H9 (cell line): Measurements from ENCODE around the gene BCL2L14. TPM values are rescaled to one million over a fixed set of nuclear protein-coding genes. Genes with fewer than 3 reads are reported as not detected.

ENCODE experiments used
- DNase-seq: peaks from one replicate; pipeline ENCODE4 v3.0.0-alpha.2; 2017
- H2AFZ ChIP-seq: one replicate; pipeline ENCODE4 v1.6.1; 2013; ENCODE audit warnings: mild to moderate bottlenecking, low read length, control low read depth, moderate library complexity
- H2AK5ac ChIP-seq: 2 replicates; pipeline ENCODE4 v1.6.1; 2013; ENCODE audit warnings: low read length, control low read depth, mixed read lengths; ENCODE audit not compliant: insufficient read length
- H2BK120ac ChIP-seq: one replicate; pipeline ENCODE4 v1.6.1; 2013; ENCODE audit warnings: low read depth, mild to moderate bottlenecking, low read length, control low read depth, inconsistent platforms; ENCODE audit not compliant: poor library complexity, severe bottlenecking
- H2BK12ac ChIP-seq: 2 replicates; pipeline ENCODE4 v1.6.1; 2013; ENCODE audit warnings: low read length, control low read depth, mixed read lengths, low read depth; ENCODE audit not compliant: insufficient read length
- H2BK15ac ChIP-seq: 2 replicates; pipeline ENCODE4 v1.6.1; 2013; ENCODE audit warnings: low read depth, low read length, control low read depth
- H2BK20ac ChIP-seq: one replicate; pipeline ENCODE4 v1.6.1; 2013; ENCODE audit warnings: low read depth, mild to moderate bottlenecking, low read length, control low read depth, inconsistent platforms; ENCODE audit not compliant: poor library complexity, severe bottlenecking
- H2BK5ac ChIP-seq: 2 replicates; pipeline ENCODE4 v1.6.1; 2013; ENCODE audit warnings: low read length, control low read depth, mixed read lengths; ENCODE audit not compliant: insufficient read length
- H3K14ac ChIP-seq: 2 replicates; pipeline ENCODE4 v1.6.1; 2013; ENCODE audit warnings: low read length, control low read depth; ENCODE audit not compliant: insufficient read depth
- H3K18ac ChIP-seq: 2 replicates; pipeline ENCODE4 v1.6.1; 2013; ENCODE audit warnings: low read depth, mild to moderate bottlenecking, mixed read lengths, low read length, control low read depth; ENCODE audit not compliant: insufficient read length
- H3K23ac ChIP-seq: 2 replicates; pipeline ENCODE4 v1.6.1; 2013; ENCODE audit warnings: low read length, control low read depth, mixed read lengths, low read depth; ENCODE audit not compliant: insufficient read length
- H3K23me2 ChIP-seq: 2 replicates; pipeline ENCODE4 v1.6.1; 2013; ENCODE audit warnings: low read depth, mild to moderate bottlenecking, mixed read lengths, low read length, control low read depth; ENCODE audit not compliant: insufficient read length, poor library complexity, severe bottlenecking
- H3K27ac ChIP-seq: 2 replicates; pipeline ENCODE4 v1.5.1; 2013; ENCODE audit warnings: low read length, control low read depth, mixed read lengths, low read depth; ENCODE audit not compliant: insufficient read length
- H3K27me3 ChIP-seq: 2 replicates; pipeline ENCODE4 v1.6.1; 2013; ENCODE audit warnings: low read length, control low read depth, inconsistent platforms; ENCODE audit not compliant: insufficient read depth
- H3K4ac ChIP-seq: 2 replicates; pipeline ENCODE4 v1.6.1; 2013; ENCODE audit warnings: low read depth, mild to moderate bottlenecking, control low read depth, inconsistent platforms, low read length, moderate library complexity
- H3K4me1 ChIP-seq: 2 replicates; pipeline ENCODE4 v1.6.1; 2013; ENCODE audit warnings: low read length, control low read depth, inconsistent platforms; ENCODE audit not compliant: insufficient read depth
- H3K4me2 ChIP-seq: 2 replicates; pipeline ENCODE4 v1.6.1; 2013; ENCODE audit warnings: low read length, control low read depth, mixed read lengths; ENCODE audit not compliant: insufficient read length, insufficient read depth
- H3K56ac ChIP-seq: 2 replicates; pipeline ENCODE4 v1.6.1; 2013; ENCODE audit warnings: low read depth, mild to moderate bottlenecking, mixed read lengths, low read length, control low read depth; ENCODE audit not compliant: insufficient read length
- H3K79me1 ChIP-seq: 2 replicates; pipeline ENCODE4 v1.6.1; 2013; ENCODE audit warnings: low read depth, mild to moderate bottlenecking, moderate library complexity, low read length, control low read depth, inconsistent platforms; ENCODE audit not compliant: insufficient read depth, poor library complexity, severe bottlenecking
- H3K79me2 ChIP-seq: 2 replicates; pipeline ENCODE4 v1.6.1; 2013; ENCODE audit warnings: low read length, control low read depth, inconsistent platforms; ENCODE audit not compliant: insufficient read depth
- H3K9ac ChIP-seq: 2 replicates; pipeline ENCODE4 v1.6.1; 2013; ENCODE audit warnings: low read length, control low read depth, mixed read lengths; ENCODE audit not compliant: insufficient read length; ENCODE audit errors: extremely low read depth
- H3K9me3 ChIP-seq: one replicate; pipeline ENCODE4 v1.6.1; 2013; ENCODE audit warnings: low read depth, low read length, inconsistent platforms; ENCODE audit not compliant: control insufficient read depth
- H3T11ph ChIP-seq: one replicate; pipeline ENCODE4 v1.6.1; 2013; ENCODE audit warnings: mild to moderate bottlenecking, low read length, control low read depth, inconsistent platforms
- H4K20me1 ChIP-seq: one replicate; pipeline ENCODE4 v1.6.1; 2013; ENCODE audit not compliant: control insufficient read depth, insufficient read length, insufficient read depth
- H4K5ac ChIP-seq: 2 replicates; pipeline ENCODE4 v1.6.1; 2013; ENCODE audit warnings: low read depth, mild to moderate bottlenecking, mixed read lengths, low read length, control low read depth; ENCODE audit not compliant: insufficient read length
- H4K8ac ChIP-seq: replicated peaks from 2 replicates; pipeline ENCODE4 v1.6.1; 2013; ENCODE audit warnings: low read length, control low read depth, mixed read lengths, low read depth; ENCODE audit not compliant: insufficient read length
- H4K91ac ChIP-seq: 2 replicates; pipeline ENCODE4 v1.6.1; 2013; ENCODE audit warnings: low read depth, mild to moderate bottlenecking, moderate library complexity, mixed read lengths, low read length, control low read depth; ENCODE audit not compliant: insufficient read length
- H3K27ac Mint-ChIP-seq, 3 experiments: 2 replicates in 2 of 3; 3 replicates in 1 of 3; pipeline ENCODE4 v1.8.0; 2020 to 2021; ENCODE audit warnings: mixed read lengths in 3 of 3, mild to moderate bottlenecking in 1 of 3, moderate library complexity in 1 of 3
- H3K27me3 Mint-ChIP-seq: 2 replicates; pipeline ENCODE4 v1.8.0; 2021; ENCODE audit warnings: low read depth, mild to moderate bottlenecking, moderate library complexity, mixed read lengths
- H3K36me3 Mint-ChIP-seq, 3 experiments: 2 replicates in 2 of 3; 3 replicates in 1 of 3; pipeline ENCODE4 v1.8.0; 2020 to 2021; ENCODE audit warnings: low read depth in 3 of 3, mixed read lengths in 3 of 3; ENCODE audit not compliant: insufficient read depth in 1 of 3
- H3K4me1 Mint-ChIP-seq, 2 experiments: 2 replicates each; pipeline ENCODE4 v1.8.0; 2020; ENCODE audit warnings: mixed read lengths in 2 of 2
- H3K4me3 Mint-ChIP-seq, 2 experiments: 2 replicates in 1 of 2; 3 replicates in 1 of 2; pipeline ENCODE4 v1.8.0; 2020 to 2021; ENCODE audit warnings: mild to moderate bottlenecking in 2 of 2, mixed read lengths in 2 of 2, moderate library complexity in 1 of 2
- H3K9me3 Mint-ChIP-seq, 2 experiments: 2 replicates in 1 of 2; 3 replicates in 1 of 2; pipeline ENCODE4 v1.8.0; 2020; ENCODE audit warnings: mild to moderate bottlenecking in 2 of 2, mixed read lengths in 2 of 2, moderate library complexity in 1 of 2
- WGBS: extraction: QIAGEN DNeasy Blood & Tissue Kit; methylation state at CpG from one replicate; pipeline ENCODE4 v1.1.7; 2013; ENCODE audit warnings: missing lambda C conversion rate, low lambda C conversion rate, mixed read lengths; ENCODE audit not compliant: insufficient read length; ENCODE audit errors: extremely low coverage; 5-methylcytosine and 5-hydroxymethylcytosine counted together
- total RNA-seq: library from RNA; stranded (reverse); gene quantifications from 2 replicates; pipeline ENCODE4 v1.2.1, GENCODE V29; 2021
- TF ChIP-seq, protein P1 (sequence below): fragments of 200-600 bp; sonication (generic); conservative IDR thresholded peaks from 3 replicates; pipeline ENCODE4 v1.8.0; 2021; ENCODE audit warnings: antibody characterized with exemption, mild to moderate bottlenecking

BCL2L14 gene
- total RNA-seq, 1 experiment from 2014 or later = 0.28 TPM

DNA sequence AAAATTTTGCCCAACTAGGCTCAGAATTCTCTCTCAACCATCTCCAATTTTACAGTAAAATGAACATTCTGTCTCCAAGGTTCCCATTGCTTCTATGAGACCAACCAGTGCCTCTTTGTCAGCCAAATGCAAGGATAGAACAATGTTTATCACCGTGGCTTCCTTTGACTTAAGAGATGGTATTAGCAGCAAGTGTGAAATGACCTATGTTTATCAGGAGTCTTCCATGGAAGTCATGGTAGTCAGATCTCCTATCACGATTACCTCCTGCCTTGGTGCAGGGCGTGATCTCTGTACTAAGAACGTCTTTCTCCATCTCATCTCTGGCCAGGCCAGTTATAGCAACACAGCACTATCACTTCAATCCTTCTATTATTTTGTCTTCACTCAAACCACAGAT is 6.1 kb upstream of the BCL2L14 start:
- no peaks in the 10 kb centered on the region; a peak in 1 of 5 replicates for H3K9me3 Mint-ChIP-seq
- Histone ChIP-seq H3K14ac (no peak overlapping the region), H3K79me2 (no peaks in the 10 kb centered on the region), H2AK5ac (peak overlapping the region; percentile 83), H3K23me2 (no peaks in the 10 kb centered on the region), H2BK20ac (no peak overlapping the region), H3T11ph (no peak overlapping the region), H4K5ac (no peak overlapping the region), H3K4me2 (no peak overlapping the region), H3K18ac (no peak overlapping the region), H3K4me1 (no peaks in the 10 kb centered on the region; the same call in 1 of the 2 replicates), H3K56ac (no peak overlapping the region), H4K91ac (no peak overlapping the region), H3K79me1 (no peaks in the 10 kb centered on the region), H4K8ac (no peak overlapping the region), H3K9me3 (no peaks in the 10 kb centered on the region), H3K9ac (no peak overlapping the region), H3K27me3 (no peaks in the 10 kb centered on the region), H2BK120ac (no peak overlapping the region), H3K27ac (no peak overlapping the region), H3K4ac (no peak overlapping the region), H2BK5ac (no peak overlapping the region), H4K20me1 (no peaks in the 10 kb centered on the region), H2BK12ac (peak overlapping the region; percentile 57), H2AFZ (no peak overlapping the region), H3K23ac (no peak overlapping the region), H2BK15ac (no peak overlapping the region)
- no peak overlapping the region for H3K4me3 Mint-ChIP-seq
- no peak overlapping the region for H3K27ac Mint-ChIP-seq
- DNase-seq = peak; percentile 17
- no peaks in the 10 kb centered on the region; the same call in 1 of the 2 replicates for H3K27me3 Mint-ChIP-seq
- peaks cover 32 to 34% of the 10 kb centered on the region in 2 experiments for H3K4me1 Mint-ChIP-seq
- no CpG with 5 or more reads among the region's 4 CpGs for WGBS
- TF ChIP-seq, protein P1, sequence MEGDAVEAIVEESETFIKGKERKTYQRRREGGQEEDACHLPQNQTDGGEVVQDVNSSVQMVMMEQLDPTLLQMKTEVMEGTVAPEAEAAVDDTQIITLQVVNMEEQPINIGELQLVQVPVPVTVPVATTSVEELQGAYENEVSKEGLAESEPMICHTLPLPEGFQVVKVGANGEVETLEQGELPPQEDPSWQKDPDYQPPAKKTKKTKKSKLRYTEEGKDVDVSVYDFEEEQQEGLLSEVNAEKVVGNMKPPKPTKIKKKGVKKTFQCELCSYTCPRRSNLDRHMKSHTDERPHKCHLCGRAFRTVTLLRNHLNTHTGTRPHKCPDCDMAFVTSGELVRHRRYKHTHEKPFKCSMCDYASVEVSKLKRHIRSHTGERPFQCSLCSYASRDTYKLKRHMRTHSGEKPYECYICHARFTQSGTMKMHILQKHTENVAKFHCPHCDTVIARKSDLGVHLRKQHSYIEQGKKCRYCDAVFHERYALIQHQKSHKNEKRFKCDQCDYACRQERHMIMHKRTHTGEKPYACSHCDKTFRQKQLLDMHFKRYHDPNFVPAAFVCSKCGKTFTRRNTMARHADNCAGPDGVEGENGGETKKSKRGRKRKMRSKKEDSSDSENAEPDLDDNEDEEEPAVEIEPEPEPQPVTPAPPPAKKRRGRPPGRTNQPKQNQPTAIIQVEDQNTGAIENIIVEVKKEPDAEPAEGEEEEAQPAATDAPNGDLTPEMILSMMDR = no peak
- H3K36me3 Mint-ChIP-seq = no peaks in the 10 kb centered on the region
